ENCODE results near the gene PRR19. TPM values are rescaled to one million over a fixed set of nuclear protein-coding genes. Genes with fewer than 3 reads are reported as not detected.

PRR19 gene
- total RNA-seq, 1 donor: not detected

DNA sequence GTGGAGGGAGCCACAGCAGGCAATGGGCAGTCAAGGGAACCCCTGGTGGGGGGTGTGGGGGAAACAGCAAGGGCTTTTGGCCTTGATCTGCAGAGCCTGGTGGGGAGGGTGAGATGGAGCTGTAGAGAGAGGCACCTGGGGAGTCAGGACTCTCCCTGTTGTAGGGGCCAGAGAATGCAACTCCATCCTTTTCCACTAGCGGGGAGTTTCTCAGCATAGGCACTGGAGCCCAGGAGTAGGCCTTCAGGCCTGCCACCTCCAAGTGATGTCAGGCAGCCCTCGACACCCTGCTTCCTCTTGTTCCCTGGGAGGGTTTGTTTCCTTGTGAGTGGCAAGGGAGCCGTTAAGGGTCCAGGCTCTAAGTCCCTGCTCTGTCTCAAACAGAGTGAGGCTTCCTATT, 48.5 kb downstream of the PRR19 start:
- no peaks in the 10 kb centered on the region for H3K27me3 ChIP-seq (ENCODE audit: insufficient read depth, low read length)
- H3K4me1 ChIP-seq (ENCODE audit: insufficient read depth, low read length): peaks cover 15% of the 10 kb centered on the region
- no peak overlapping the region for H3K4me3 ChIP-seq (ENCODE audit: low read length)
- H3K9me3 ChIP-seq (ENCODE audit: low read depth, low read length): no peaks in the 10 kb centered on the region

- Histone ChIP-seq H3K9me3 (ENCODE audit: low read depth, low read length) (no peaks in the 10 kb centered on the region), H3K4me1 (ENCODE audit: insufficient read depth, low read length) (peaks cover 15% of the 10 kb centered on the region), H3K4me3 (ENCODE audit: low read length) (no peak overlapping the region), H3K27me3 (ENCODE audit: insufficient read depth, low read length) (no peaks in the 10 kb centered on the region)
Observed at GRCh38 chr19:42351079-42351735, 49.3 kb downstream of the PRR19 start.

DNA sequence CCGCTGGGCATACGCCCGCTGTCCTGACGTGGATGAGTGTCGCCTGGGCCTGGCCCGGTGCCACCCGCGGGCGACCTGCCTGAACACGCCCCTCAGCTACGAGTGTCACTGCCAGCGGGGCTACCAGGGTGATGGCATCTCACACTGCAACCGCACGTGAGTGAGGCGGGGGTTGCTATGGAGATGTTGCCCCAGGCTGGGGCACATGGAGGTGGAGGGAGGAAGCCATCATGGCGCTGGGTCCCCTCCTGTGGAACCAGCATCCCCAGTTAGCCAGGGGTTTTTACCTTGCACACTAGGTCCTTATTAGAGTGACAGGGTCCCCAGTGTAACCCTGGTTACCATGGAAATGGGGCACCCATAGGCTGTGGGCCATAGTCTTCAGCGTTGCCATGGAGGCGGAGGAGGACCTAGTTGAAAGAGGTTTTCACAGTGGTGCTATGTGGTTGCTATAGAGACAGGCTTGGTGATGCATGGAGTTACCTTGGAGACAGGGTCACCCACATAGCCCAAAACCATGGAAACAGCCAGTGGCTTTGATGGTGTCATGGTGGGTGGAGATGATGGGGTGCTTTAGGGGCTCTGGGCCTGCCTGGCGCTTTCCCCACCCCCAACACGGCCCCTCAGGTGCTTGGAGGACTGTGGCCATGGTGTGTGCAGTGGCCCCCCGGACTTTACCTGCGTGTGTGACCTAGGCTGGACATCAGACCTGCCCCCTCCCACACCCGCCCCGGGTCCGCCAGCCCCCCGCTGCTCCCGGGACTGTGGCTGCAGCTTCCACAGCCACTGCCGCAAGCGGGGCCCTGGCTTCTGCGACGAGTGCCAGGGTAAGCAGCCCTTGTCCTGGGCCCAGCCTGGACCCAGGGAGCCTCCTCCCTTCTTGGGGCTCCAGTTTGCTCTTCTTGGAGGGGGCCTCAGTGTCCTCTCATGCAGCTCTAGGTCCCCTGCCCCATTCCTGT, 50.6 kb downstream of the PRR19 start:
- no peaks in the 10 kb centered on the region for H3K27me3 ChIP-seq (ENCODE audit: insufficient read depth, low read length)
- H3K4me3 ChIP-seq (ENCODE audit: low read length): no peak overlapping the region
- peaks cover 3% of the 10 kb centered on the region for H3K4me1 ChIP-seq (ENCODE audit: insufficient read depth, low read length)
- H3K9me3 ChIP-seq (ENCODE audit: low read depth, low read length): no peaks in the 10 kb centered on the region

- Histone ChIP-seq H3K9me3 (ENCODE audit: low read depth, low read length) (no peaks in the 10 kb centered on the region), H3K27me3 (ENCODE audit: insufficient read depth, low read length) (no peaks in the 10 kb centered on the region), H3K4me3 (ENCODE audit: low read length) (no peak overlapping the region), H3K4me1 (ENCODE audit: insufficient read depth, low read length) (no peaks in the 10 kb centered on the region)
Observed at GRCh38 chr19:42353341-42354015, 51.5 kb downstream of the PRR19 start.

DNA sequence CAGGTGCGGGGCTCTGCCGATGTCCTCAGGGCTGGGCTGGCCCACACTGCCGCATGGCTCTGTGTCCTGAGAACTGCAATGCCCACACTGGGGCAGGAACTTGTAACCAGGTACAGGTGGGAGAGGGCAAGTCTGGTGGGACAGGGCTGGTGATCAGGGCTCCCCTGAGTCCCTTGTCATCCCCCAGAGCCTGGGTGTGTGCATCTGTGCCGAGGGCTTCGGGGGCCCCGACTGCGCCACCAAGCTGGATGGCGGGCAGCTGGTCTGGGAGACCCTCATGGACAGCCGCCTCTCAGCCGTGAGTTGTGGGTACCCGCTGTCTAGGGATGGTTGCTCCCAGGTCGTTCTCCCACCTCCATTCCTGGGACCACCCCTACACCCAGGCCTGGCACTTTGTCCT, 54.0 kb downstream of the PRR19 start:
- Histone ChIP-seq H3K4me3 (ENCODE audit: low read length) (no peak overlapping the region), H3K4me1 (ENCODE audit: insufficient read depth, low read length) (no peaks in the 10 kb centered on the region), H3K9me3 (ENCODE audit: low read depth, low read length) (no peaks in the 10 kb centered on the region), H3K27me3 (ENCODE audit: insufficient read depth, low read length) (no peaks in the 10 kb centered on the region)

DNA sequence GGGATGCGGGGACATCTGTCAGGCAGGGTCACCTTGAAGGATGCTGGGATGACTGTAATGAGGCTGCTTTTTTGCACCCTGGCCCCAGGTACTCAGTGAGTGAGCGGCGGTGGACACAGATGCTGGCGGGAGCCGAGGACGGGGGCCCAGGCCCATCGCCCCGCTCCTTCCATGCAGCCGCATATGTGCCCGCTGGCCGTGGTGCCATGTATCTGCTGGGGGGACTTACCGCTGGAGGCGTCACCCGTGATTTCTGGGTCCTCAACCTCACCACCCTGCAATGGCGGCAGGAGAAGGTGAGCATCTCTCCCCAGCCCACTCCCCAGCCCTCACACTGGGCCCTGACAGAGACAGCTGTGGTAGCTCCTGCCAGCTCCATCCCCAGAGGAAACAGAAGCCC, 54.8 kb downstream of the PRR19 start:
- no peaks in the 10 kb centered on the region for H3K9me3 ChIP-seq (ENCODE audit: low read depth, low read length)
- no peaks in the 10 kb centered on the region for H3K27me3 ChIP-seq (ENCODE audit: insufficient read depth, low read length)
- H3K4me3 ChIP-seq (ENCODE audit: low read length): no peak overlapping the region
- no peaks in the 10 kb centered on the region for H3K4me1 ChIP-seq (ENCODE audit: insufficient read depth, low read length)

GRCh38 chr19:42357290-42357689, 55.4 kb downstream of the PRR19 start:
- Histone ChIP-seq H3K4me3 (ENCODE audit: low read length) (no peak overlapping the region), H3K4me1 (ENCODE audit: insufficient read depth, low read length) (no peaks in the 10 kb centered on the region), H3K9me3 (ENCODE audit: low read depth, low read length) (no peaks in the 10 kb centered on the region)

More at GRCh38 chr19:42357290-42357689, 55.4 kb downstream of the PRR19 start:
- H3K27me3 ChIP-seq (ENCODE audit: insufficient read depth, low read length): no peaks in the 10 kb centered on the region

Other genes starting within 250 kb of the PRR19 start
- 0.21 TPM for gene GRIK5, start 231.9 kb upstream of the PRR19 start, total RNA-seq
- gene ZNF574, start 226.0 kb upstream of the PRR19 start, total RNA-seq: 21.5 TPM
- 8.3 TPM for gene POU2F2, start 169.7 kb upstream of the PRR19 start, total RNA-seq
- 128 TPM for gene DEDD2, start 84.5 kb upstream of the PRR19 start, total RNA-seq
- 5.2 TPM for gene ZNF526, start 81.8 kb upstream of the PRR19 start, total RNA-seq
- 13.1 TPM for gene GSK3A, start 59.5 kb upstream of the PRR19 start, total RNA-seq
- gene ERF, start 47.0 kb upstream of the PRR19 start, total RNA-seq: 35.2 TPM
- gene CIC, start 32.9 kb upstream of the PRR19 start, total RNA-seq: 36.0 TPM
- 8.7 TPM for gene PAFAH1B3, start 492 bp downstream of the PRR19 start, total RNA-seq
- not detected for gene TMEM145, start 11.2 kb downstream of the PRR19 start, total RNA-seq
- gene MEGF8, start 23.5 kb downstream of the PRR19 start, total RNA-seq: 1.6 TPM
- gene CNFN, start 88.2 kb downstream of the PRR19 start, total RNA-seq: not detected
- 2.5 TPM for gene LIPE, start 125.3 kb downstream of the PRR19 start, total RNA-seq
- not detected for gene CXCL17, start 140.8 kb downstream of the PRR19 start, total RNA-seq
- 1.9 TPM for gene CEACAM1, start 226.3 kb downstream of the PRR19 start, total RNA-seq

Data from mononuclear cell (primary cell).